ENCODE measurements around the gene NDNF.

NDNF gene

DNA sequence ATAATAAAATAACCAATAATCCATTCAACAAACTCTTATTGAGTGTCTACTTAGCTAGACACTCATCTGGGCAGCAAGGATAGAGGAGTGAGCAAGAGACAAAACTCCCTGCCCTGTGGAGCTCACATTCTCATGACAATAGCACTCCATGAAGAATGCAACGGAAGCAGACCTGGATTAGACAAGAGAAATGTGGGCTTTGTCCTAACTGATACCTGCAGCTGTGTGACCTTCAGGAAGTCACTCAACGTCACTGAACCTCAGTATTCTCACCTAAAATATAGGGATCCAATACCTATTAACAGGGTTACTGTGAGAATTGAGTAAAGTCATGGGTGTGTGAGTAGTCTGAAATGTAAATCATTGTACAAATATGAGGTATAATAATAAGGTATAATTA is 61.2 kb downstream of the NDNF start:
- no peak for DNase-seq

DNA sequence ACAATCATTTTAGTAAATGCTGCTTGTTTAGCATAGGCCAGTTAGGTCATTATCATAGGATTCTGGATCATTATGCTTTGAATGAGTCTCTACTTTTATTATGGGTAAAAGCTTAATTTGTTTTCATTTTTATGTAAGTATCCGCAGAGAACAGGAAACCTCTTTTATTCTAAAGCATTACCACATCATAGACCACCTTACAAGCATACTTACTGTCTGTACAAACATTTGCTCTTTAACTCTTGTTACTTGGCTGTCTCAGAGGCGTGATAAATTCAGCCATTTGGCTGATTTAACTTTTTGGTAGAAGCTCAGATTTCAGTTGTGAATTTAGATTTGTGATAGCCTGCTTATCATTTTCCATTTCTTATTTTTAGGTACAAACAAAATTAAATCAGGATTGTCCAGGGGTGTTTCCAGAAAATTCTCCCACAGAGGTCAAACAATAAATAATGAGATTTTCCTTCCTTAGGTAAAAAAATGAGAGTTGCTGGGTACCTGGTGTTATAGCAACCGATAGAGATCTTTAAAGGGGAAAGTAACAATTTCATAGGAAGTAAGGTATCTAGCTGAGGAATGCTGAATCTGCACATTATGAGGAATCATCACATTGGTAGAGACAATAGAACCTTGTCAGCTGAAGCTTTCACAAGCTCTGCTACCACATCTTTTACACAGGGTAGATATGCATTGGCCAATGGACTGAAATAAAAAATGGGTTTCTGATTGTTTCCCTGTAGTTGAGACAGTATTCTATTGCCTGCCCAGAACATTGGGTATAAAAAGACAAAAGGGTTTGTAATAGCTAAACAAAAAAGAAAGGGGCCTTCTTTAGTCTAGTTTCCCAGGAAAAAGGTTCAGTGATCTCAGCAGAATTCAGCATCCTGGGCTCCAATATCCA is 62.5 kb downstream of the NDNF start:
- no peak for DNase-seq

DNA sequence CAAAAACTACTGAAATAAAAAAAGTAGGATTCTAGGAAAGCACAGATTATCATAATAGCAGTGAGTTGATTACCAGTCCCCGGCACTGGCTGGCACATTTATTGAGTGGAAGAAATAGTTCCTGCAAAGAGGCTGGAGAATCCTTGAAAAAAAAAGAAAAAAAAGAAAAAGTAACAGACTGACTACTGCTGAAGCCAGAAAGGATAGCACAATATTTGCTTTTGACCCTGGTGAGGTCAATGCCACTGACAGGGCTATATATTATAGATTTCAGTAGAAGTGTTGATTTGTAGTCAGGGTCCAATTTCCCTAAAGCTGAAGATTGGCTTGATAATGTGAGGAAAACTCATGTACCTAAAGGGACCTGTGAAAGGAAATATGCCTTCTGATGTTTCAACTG is 64.7 kb downstream of the NDNF start:
- no peak for DNase-seq

- DNase-seq = no peak
Measured at GRCh38 chr4:121003863-121004262, 68.5 kb downstream of the NDNF start.

- no peak for DNase-seq
Measured at GRCh38 chr4:120995266-120996010, 76.9 kb downstream of the NDNF start.

DNA sequence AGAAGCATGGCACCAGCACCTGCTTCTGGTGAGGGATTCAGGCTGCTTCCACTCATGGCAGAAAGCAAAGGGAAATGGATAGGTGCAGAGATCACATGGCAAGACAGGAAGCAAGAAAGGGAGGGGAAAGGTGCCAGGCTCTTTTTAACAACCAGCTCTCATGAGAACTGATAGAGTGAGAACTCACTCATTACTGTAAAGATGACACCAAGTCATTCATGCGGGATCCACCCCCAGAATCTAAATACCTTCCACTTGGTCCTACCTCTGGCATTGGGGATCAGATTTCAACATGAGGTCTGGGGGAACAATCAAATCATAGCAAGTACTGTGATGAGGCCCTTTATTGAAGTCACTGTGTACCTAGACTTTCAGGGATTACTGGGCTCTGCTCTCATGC is 77.8 kb downstream of the NDNF start:
- DNase-seq = no peak

DNA sequence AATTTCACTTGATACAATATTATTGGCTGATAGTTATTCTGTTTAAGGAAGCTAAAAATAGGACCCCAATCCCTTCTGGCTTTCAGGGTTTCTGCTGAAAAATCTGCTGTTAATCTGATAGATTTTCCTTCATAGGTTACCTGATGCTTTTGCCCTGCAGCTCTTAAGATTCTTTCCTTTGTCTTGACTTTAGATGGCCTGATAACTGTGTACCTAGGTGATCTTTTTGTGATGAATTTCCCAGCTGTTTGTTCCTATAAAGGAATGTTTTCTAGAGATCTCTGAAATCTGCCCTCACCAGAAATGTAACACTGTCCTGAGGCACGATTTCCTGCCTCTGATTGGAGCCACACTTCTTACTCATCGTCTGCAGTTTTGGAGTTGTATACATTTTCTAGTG is 80.5 kb downstream of the NDNF start:
- no peak for DNase-seq

DNA sequence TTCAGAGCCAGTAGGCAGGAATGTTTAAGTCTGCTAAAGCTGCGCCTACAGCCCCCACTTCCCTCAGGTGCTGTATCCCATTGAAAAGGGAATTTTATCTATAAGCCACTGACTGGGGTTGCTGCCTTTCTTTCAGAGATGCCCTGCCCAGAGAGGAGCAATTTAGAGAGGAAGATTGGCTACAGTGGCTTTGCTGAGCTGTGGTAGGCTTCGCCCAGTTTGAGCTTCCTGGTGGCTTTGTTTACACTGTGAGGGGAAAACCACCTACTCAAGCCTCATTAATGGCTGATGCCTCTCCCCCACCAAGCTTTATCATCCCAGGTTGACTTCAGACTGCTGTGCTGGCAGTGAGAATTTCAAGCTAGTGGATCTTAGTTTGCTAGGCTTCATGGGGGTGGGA is 82.1 kb downstream of the NDNF start:
- DNase-seq = no peak

Measured in NCI-H446 treated with DMSO at 0.1 percent for 48 hours (cell line).